Left lung (tissue), 10 donors: Measurements from ENCODE around the gene GMDS. TPM values are rescaled to one million over a fixed set of nuclear protein-coding genes. Genes with fewer than 3 reads are reported as not detected.

Experiments
- ATAC-seq: fragments of 200-7000 bp; cut with Tn5 transposase; one replicate; pipeline ENCODE4 v1.9.1; 2020; ENCODE audit warnings: moderate library complexity
- DNase-seq, 4 donors: peaks; one replicate each; pipeline ENCODE4 v3.0.0-alpha.2; 2013 to 2020
- H3K27ac ChIP-seq, 2 donors: fragments of 200-600 bp; sonication (generic) in 1 of 2; one replicate each; pipeline versions ENCODE4 v1.5.0 to v1.8.0; 2020 to 2021
- H3K27me3 ChIP-seq, 2 donors: fragments of 200-600 bp; sonication (generic) in 1 of 2; one replicate each; pipeline versions ENCODE4 v1.5.0 to v1.8.0; 2020 to 2021
- H3K36me3 ChIP-seq, 2 donors: fragments of 200-600 bp; sonication (generic) in 1 of 2; one replicate each; pipeline versions ENCODE4 v1.5.0 to v1.8.0; 2020 to 2021
- H3K4me1 ChIP-seq, 2 donors: fragments of 200-600 bp; one replicate each; pipeline ENCODE4 v1.8.0; 2021
- H3K4me3 ChIP-seq, 2 donors: fragments of 200-600 bp; sonication (generic) in 1 of 2; one replicate each; pipeline versions ENCODE4 v1.5.0 to v1.8.0; 2020 to 2021; ENCODE audit warnings: mild to moderate bottlenecking in 1 of 2
- H3K9me3 ChIP-seq, 2 donors: fragments of 200-600 bp; sonication (generic) in 1 of 2; one replicate each; pipeline versions ENCODE4 v1.5.0 to v1.8.0; 2020 to 2021
- intact Hi-C, 2 donors: fragments of 100-400 bp; cut with DNase I; formaldehyde crosslinking; loops; one replicate each; pipeline versions ENCODE4 v1.11.2 to v1.14.2; 2022
- polyA plus RNA-seq, 6 donors: library from polyadenylated mRNA; unstranded; fragments of 120-200 nt; gene quantifications; one replicate each; pipeline ENCODE4 v1.2.1, GENCODE V29; 2013; ENCODE audit not compliant: insufficient read length in 6 of 6
- total RNA-seq, 2 donors: library from RNA; stranded (reverse); fragmentation: NEBNext Ultra II Directional; extraction: Animal tissue kit (Norgen Biotek cat#: 25700); gene quantifications; one replicate each; pipeline ENCODE4 v1.2.1, GENCODE V29; 2021
- TF ChIP-seq, protein P1 (sequence below), 2 donors: fragments of 200-600 bp; sonication (generic) in 1 of 2; IDR thresholded peaks; one replicate each; pipeline versions ENCODE4 v1.5.0 to v1.8.0; 2021; ENCODE audit warnings: antibody characterized with exemption in 2 of 2
- donor health status: DM: no; HTN: yes; CAD: no.
- donor health status: DM: no; HTN: no; CAD: no.

Gene GMDS
- total and polyA plus RNA-seq, 8 donors, result 16.5 to 25.4 (median 21.2) TPM

- Histone ChIP-seq H3K36me3 (no peaks in the 10 kb centered on the region), H3K27ac (no peak overlapping the region), H3K4me3 (no peak overlapping the region), H3K27me3 (no peaks in the 10 kb centered on the region), H3K9me3 (no peaks in the 10 kb centered on the region), H3K4me1 (no peaks in the 10 kb centered on the region)
- peak; percentile 40 for ATAC-seq
- TF ChIP-seq, protein P1, sequence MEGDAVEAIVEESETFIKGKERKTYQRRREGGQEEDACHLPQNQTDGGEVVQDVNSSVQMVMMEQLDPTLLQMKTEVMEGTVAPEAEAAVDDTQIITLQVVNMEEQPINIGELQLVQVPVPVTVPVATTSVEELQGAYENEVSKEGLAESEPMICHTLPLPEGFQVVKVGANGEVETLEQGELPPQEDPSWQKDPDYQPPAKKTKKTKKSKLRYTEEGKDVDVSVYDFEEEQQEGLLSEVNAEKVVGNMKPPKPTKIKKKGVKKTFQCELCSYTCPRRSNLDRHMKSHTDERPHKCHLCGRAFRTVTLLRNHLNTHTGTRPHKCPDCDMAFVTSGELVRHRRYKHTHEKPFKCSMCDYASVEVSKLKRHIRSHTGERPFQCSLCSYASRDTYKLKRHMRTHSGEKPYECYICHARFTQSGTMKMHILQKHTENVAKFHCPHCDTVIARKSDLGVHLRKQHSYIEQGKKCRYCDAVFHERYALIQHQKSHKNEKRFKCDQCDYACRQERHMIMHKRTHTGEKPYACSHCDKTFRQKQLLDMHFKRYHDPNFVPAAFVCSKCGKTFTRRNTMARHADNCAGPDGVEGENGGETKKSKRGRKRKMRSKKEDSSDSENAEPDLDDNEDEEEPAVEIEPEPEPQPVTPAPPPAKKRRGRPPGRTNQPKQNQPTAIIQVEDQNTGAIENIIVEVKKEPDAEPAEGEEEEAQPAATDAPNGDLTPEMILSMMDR (IDR thresholded peaks at IDR 0.05), result no peak
- DNase-seq, result peak in 1 of 4 donors; percentile 59
- intact Hi-C loops, result no loop called here
Measured at GRCh38 chr6:2038092-2038491, 207.3 kb downstream of the GMDS start.

DNA sequence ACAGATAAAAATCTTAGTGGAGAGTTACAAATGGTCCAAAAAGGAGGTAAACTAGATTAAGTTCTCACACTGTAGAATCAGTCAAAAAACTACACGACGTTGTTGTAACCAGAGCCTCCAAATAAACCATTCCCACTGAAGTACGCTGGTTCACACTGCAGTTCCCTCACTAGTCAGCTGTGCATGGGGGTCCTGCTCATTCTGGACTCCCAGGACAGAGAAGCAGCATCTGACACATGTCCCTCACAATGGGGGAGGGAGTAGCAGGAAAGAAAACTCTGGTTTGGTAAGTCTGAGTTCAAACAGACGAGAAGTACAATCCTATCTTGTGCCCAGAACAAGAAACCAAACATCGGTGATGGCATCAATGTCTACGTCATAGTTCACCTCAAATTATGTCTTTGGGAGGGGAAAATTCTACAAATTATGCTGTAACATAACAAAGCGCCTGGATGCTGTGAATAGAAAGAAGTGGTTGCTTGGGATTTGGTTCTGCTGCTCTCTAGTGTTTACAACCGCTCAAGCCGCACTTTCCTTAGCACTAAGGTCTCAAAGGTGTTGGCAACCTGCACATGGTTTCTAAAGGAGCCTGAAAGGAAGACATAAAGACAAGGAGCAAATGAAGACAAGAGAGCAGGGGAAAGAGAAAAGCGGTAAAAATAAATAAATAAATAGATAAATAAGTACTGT lies 208.0 kb downstream of the GMDS start:
- intact Hi-C loops, result no loop called here
- TF ChIP-seq, protein P1 (IDR thresholded peaks at IDR 0.05), result no peak
- H3K27me3 ChIP-seq, result no peaks in the 10 kb centered on the region
- no peaks in the 10 kb centered on the region for H3K4me1 ChIP-seq
- no peaks in the 10 kb centered on the region for H3K9me3 ChIP-seq
- ATAC-seq (peak; percentile 38), DNase-seq (peak in 1 of 4 donors; percentile 39)
- no peak overlapping the region for H3K4me3 ChIP-seq
- H3K27ac ChIP-seq, result no peak overlapping the region
- no peaks in the 10 kb centered on the region for H3K36me3 ChIP-seq

DNA sequence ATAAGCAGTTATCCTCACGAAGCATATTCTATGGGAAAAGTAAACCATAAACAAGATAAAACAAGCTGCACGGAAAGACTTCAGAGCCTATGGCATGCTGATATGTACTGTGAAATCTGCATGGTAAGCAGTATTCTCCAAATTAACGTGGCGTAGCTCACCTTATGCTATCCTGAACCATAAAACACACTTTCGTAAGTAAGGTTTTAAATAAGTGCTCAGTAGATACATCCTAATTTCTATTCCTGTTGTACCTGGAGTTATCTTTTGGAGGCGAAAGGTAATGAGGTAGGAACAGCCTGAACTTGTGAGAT lies 208.7 kb downstream of the GMDS start:
- H3K4me3 ChIP-seq, result no peak overlapping the region
- no peaks in the 10 kb centered on the region for H3K4me1 ChIP-seq
- no peaks in the 10 kb centered on the region for H3K27me3 ChIP-seq
- TF ChIP-seq, protein P1 (IDR thresholded peaks at IDR 0.05), result no peak
- ATAC-seq (no peak), DNase-seq (no peak)
- H3K9me3 ChIP-seq, result no peaks in the 10 kb centered on the region
- intact Hi-C loops, result no loop called here
- H3K27ac ChIP-seq, result no peak overlapping the region
- H3K36me3 ChIP-seq, result no peaks in the 10 kb centered on the region

GRCh38 chr6:2035826-2036709 lies 209.3 kb downstream of the GMDS start:
- intact Hi-C loops, result no loop called here
- Histone ChIP-seq H3K4me3 (no peak overlapping the region), H3K27me3 (no peaks in the 10 kb centered on the region), H3K4me1 (no peaks in the 10 kb centered on the region), H3K9me3 (no peaks in the 10 kb centered on the region), H3K27ac (no peak overlapping the region), H3K36me3 (no peaks in the 10 kb centered on the region)
- DNase-seq (no peak), ATAC-seq (no peak)
- TF ChIP-seq, protein P1 (IDR thresholded peaks at IDR 0.05), result no peak

DNA sequence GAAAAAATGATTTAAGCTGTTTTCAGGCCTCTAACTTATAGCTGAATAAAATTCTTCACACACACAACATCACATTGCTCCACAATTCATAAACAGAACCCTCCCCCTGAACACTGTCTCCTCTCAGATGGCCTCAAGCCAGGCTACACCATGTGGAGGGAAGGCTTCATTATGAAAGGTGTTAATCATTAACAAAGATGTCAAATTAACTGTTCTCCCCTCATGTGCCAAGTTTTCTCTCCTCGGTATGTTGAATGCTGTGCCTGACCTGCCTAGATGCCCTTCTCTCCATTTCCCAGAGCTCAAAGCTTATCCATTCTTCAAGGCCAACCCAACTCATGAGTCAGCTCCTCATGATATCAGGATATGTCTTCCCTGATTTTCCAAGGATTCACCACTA lies 210.4 kb downstream of the GMDS start:
- Histone ChIP-seq H3K27me3 (no peaks in the 10 kb centered on the region), H3K4me1 (no peaks in the 10 kb centered on the region), H3K27ac (no peak overlapping the region), H3K9me3 (no peaks in the 10 kb centered on the region), H3K4me3 (no peak overlapping the region), H3K36me3 (no peaks in the 10 kb centered on the region)
- DNase-seq (no peak), ATAC-seq (no peak)
- TF ChIP-seq, protein P1 (IDR thresholded peaks at IDR 0.05), result no peak
- intact Hi-C loops, result no loop called here
